K562 (cell line): ENCODE results near the gene SLC2A9. TPM values are rescaled to one million over a fixed set of nuclear protein-coding genes. Genes with fewer than 3 reads are reported as not detected.

Source experiments
- ATAC-seq: fragments of 200-7000 bp; cut with Tn5 transposase; 3 replicates; pipeline ENCODE4 v1.9.1; 2020; ENCODE audit warnings: moderate library complexity
- BruUV-seq: library from RNA; stranded (reverse); fragments of 400-500 nt; replicated peaks from 2 replicates; lab custom pipeline; 2021; lab: Mats Ljungman, UMichigan
- CTCF ChIA-PET: fragments of 300-600 bp; formaldehyde crosslinking; extraction: SDS; loops from one replicate; lab custom pipeline; 2021; ENCODE audit warnings: low intra/inter-chr PET ratio; lab: Yijun Ruan, JAX
- POLR2A ChIA-PET: fragments of 300-600, 350-650 bp; sonication (Branson Sonifier 250); formaldehyde crosslinking; extraction: SDS; loops from one replicate; lab custom pipeline; 2021; ENCODE audit warnings: antibody characterized with exemption, inconsistent platforms; lab: Yijun Ruan, JAX
- DNase-seq, 4 experiments: peaks; one replicate each; pipeline versions ENCODE4 v3.0.0 to v3.0.0-alpha.2; 2011 to 2018; ENCODE audit warnings: low spot score in 3 of 4, mixed read lengths in 3 of 4; ENCODE audit errors: extremely low read depth in 1 of 4
- FAIRE-seq: peaks from 2 replicates; lab custom pipeline; 2011; peaks lifted over from hg19 to GRCh38; lab: Jason Lieb, UNC
- H2AFZ ChIP-seq: 2 replicates; pipeline ENCODE4 v1.6.0; 2011; ENCODE audit warnings: low read depth, low read length, control low read depth, inconsistent platforms
- H3K27ac ChIP-seq: fragments of 200-600 bp; 3 replicates; pipeline ENCODE4 v1.8.0; 2011; ENCODE audit warnings: low read depth, mild to moderate bottlenecking, control low read depth, inconsistent platforms, low read length, moderate library complexity, mixed read lengths; ENCODE audit errors: extremely low read depth
- H3K27me3 ChIP-seq, 2 experiments: fragments of 300-600 bp in 1 of 2; 2 replicates in 1 of 2; 3 replicates in 1 of 2; pipeline versions ENCODE4 v1.6.0 to v1.8.0; 2011; ENCODE audit warnings: inconsistent platforms in 2 of 2, low read length in 2 of 2, mild to moderate bottlenecking in 1 of 2, mixed read lengths in 1 of 2, moderate library complexity in 1 of 2; ENCODE audit not compliant: control insufficient read depth in 2 of 2, insufficient read depth in 2 of 2
- H3K36me3 ChIP-seq: fragments of 300-600 bp; 3 replicates; pipeline ENCODE4 v1.8.0; 2011; ENCODE audit warnings: mild to moderate bottlenecking, low read length, inconsistent platforms; ENCODE audit not compliant: control insufficient read depth, insufficient read depth
- H3K4me1 ChIP-seq, 2 experiments: fragments of 200-600 bp in 1 of 2; replicated peaks in 1 of 2; 2 replicates in 1 of 2; 3 replicates in 1 of 2; pipeline versions ENCODE4 v1.5.1 to v1.8.0; 2011; ENCODE audit warnings: inconsistent platforms in 2 of 2, low read length in 2 of 2, mild to moderate bottlenecking in 1 of 2, mixed read lengths in 1 of 2, moderate library complexity in 1 of 2; ENCODE audit not compliant: control insufficient read depth in 2 of 2, insufficient read depth in 2 of 2
- H3K4me2 ChIP-seq: 2 replicates; pipeline ENCODE4 v1.6.1; 2011; ENCODE audit warnings: low read length, control low read depth, inconsistent platforms, mixed read lengths; ENCODE audit not compliant: insufficient read depth
- H3K4me3 ChIP-seq: fragments of 200-600 bp; sonication (generic), shearing (Covaris generic); 2 replicates; pipeline ENCODE4 v1.5.1; 2016; ENCODE audit warnings: control low read depth, inconsistent platforms
- H3K79me2 ChIP-seq: fragments of 200-600 bp; 3 replicates; pipeline ENCODE4 v1.8.0; 2011; ENCODE audit warnings: low read length, inconsistent platforms; ENCODE audit not compliant: control insufficient read depth, insufficient read depth
- H3K9ac ChIP-seq, 2 experiments: 2 replicates each; pipeline versions ENCODE4 v1.6.0 to v1.6.1; 2011; ENCODE audit warnings: low read depth in 2 of 2, low read length in 2 of 2, control low read depth in 1 of 2, inconsistent platforms in 1 of 2, mild to moderate bottlenecking in 1 of 2, mixed read lengths in 1 of 2; ENCODE audit not compliant: insufficient read depth in 1 of 2
- H3K9me1 ChIP-seq: one replicate; pipeline ENCODE4 v1.6.0; 2011; ENCODE audit warnings: inconsistent platforms, mild to moderate bottlenecking, low read length, moderate library complexity; ENCODE audit not compliant: control insufficient read depth, insufficient read depth
- H3K9me3 ChIP-seq: replicated peaks from 2 replicates; pipeline ENCODE4 v1.5.1; 2011; ENCODE audit warnings: low read depth, low read length, inconsistent platforms; ENCODE audit not compliant: control insufficient read depth, insufficient read depth
- H4K20me1 ChIP-seq: replicated peaks from 2 replicates; pipeline ENCODE4 v1.6.1; 2011; ENCODE audit warnings: low read length, inconsistent platforms, mixed read lengths; ENCODE audit not compliant: control insufficient read depth, insufficient read depth
- ATF7 ChIP-seq: fragments of 450-650 bp; IDR thresholded peaks from 2 replicates; pipeline ENCODE4 v1.7.1; 2014; ENCODE audit warnings: mild to moderate bottlenecking, moderate library complexity
- HNRNPUL1 ChIP-seq: fragments of 200-400 bp; formaldehyde crosslinking; IDR thresholded peaks from 2 replicates; pipeline ENCODE4 v1.6.1; 2017; ENCODE audit warnings: low read length
- L3MBTL2 ChIP-seq: fragments of 450-650 bp; IDR thresholded peaks from 2 replicates; pipeline ENCODE4 v1.6.1; 2016; ENCODE audit warnings: mild to moderate bottlenecking, moderate library complexity
- MNT ChIP-seq, 2 experiments: fragments of 450-650 bp; conservative IDR thresholded peaks; 2 replicates each; pipeline ENCODE4 v1.6.1; 2017; ENCODE audit warnings: mild to moderate bottlenecking in 2 of 2, moderate library complexity in 2 of 2
- NEUROD1 ChIP-seq: fragments of 150-350 bp; IDR thresholded peaks from 2 replicates; pipeline ENCODE4 v1.6.1; 2014; ENCODE audit warnings: borderline replicate concordance, low read length, low read depth; ENCODE audit not compliant: partially characterized antibody
- NR1H2 ChIP-seq: sonication (generic); formaldehyde crosslinking; IDR thresholded peaks from 2 replicates; pipeline ENCODE4 v1.4.0; 2020; ENCODE audit warnings: mild to moderate bottlenecking, missing genetic modification reagents
- POLR3A ChIP-seq: IDR thresholded peaks from 2 replicates; pipeline ENCODE4 v1.6.1; 2011; ENCODE audit warnings: borderline replicate concordance, mild to moderate bottlenecking, moderate library complexity; ENCODE audit not compliant: insufficient read length, insufficient read depth; ENCODE audit errors: extremely low read depth
- RERE ChIP-seq: sonication (generic); formaldehyde crosslinking; IDR thresholded peaks from 2 replicates; pipeline ENCODE4 v1.8.0; 2023; ENCODE audit warnings: missing genetic modification reagents, mild to moderate bottlenecking, borderline replicate concordance
- SAFB2 ChIP-seq: fragments of 200-400 bp; formaldehyde crosslinking; IDR thresholded peaks from 2 replicates; pipeline ENCODE4 v1.6.1; 2018; ENCODE audit warnings: borderline replicate concordance, low read length, low read depth, moderate library complexity; ENCODE audit not compliant: severe bottlenecking
- ZBTB34 ChIP-seq: fragments of 250-450 bp; sonication (Bioruptor Pico); IDR thresholded peaks from 2 replicates; pipeline ENCODE4 v1.8.0; 2021; ENCODE audit warnings: mild to moderate bottlenecking, moderate library complexity
- ZBTB5 ChIP-seq: fragments of 450-650 bp; IDR thresholded peaks from 2 replicates; pipeline ENCODE4 v1.6.1; 2017; ENCODE audit warnings: antibody characterized with exemption
- ZNF143 ChIP-seq: sonication (generic); formaldehyde crosslinking; IDR thresholded peaks from 2 replicates; pipeline ENCODE4 v1.9.0; 2022; ENCODE audit warnings: mild to moderate bottlenecking, missing genetic modification reagents
- WGBS: fragments of 100-300 bp; shearing (Covaris generic); methylation state at CpG from one replicate; pipeline ENCODE4 v1.1.6; 2016; ENCODE audit warnings: low coverage, mixed read lengths; ENCODE audit not compliant: insufficient coverage; ENCODE audit errors: missing lambda C conversion rate; 5-methylcytosine and 5-hydroxymethylcytosine counted together
- in situ Hi-C: fragments of 300-500 bp; cut with MboI; formaldehyde crosslinking; loops from 4 replicates; pipeline ENCODE4 v1.15.0; 2018; ENCODE audit warnings: inconsistent platforms, mixed read lengths
- intact Hi-C: fragments of 100-400 bp; cut with micrococcal nuclease; formaldehyde crosslinking; loops from 2 replicates; pipeline ENCODE4 v1.14.2; 2022
- polyA plus RNA-seq, 8 experiments: library from polyadenylated mRNA; depleted of rRNA in 4 of 8; stranded (reverse) in 5 of 8; unstranded in 3 of 8; fragments of >200 nt; fragmentation: Nextera tagmentation in 2 of 8; fragmentation: Illumina TruSeq in 1 of 8; extraction: Ambion mirVana in 2 of 8; extraction: Trizol in 1 of 8; gene quantifications; 2 replicates each; pipeline versions ENCODE4 v1.2.1 to v1.2.3, GENCODE V29; 2011 to 2014; ENCODE audit warnings: inconsistent platforms in 1 of 8, missing spikeins in 1 of 8
- total RNA-seq, 7 experiments: library from RNA; depleted of rRNA in 6 of 7; stranded (reverse); fragments of >200 nt in 6 of 7; fragmentation: Illumina TruSeq in 2 of 7; extraction: Trizol in 2 of 7; gene quantifications; 2 replicates each; pipeline versions ENCODE4 v1.2.1 to v1.2.3, GENCODE V29; 2011 to 2021; ENCODE audit warnings: low replicate concordance in 1 of 7

The SLC2A9 gene
- total and polyA plus RNA-seq, 9 of the 15 experiments (the other 6 are each of a cell fraction or from before 2014, with no cell fraction given): 0.15 to 1.9 (median 0.76) TPM

GRCh38 chr4:9825049-9825448, 196.2 kb downstream of the SLC2A9 start:
- no peak overlapping the region for H3K27ac ChIP-seq
- CTCF ChIA-PET: no interaction called here
- H3K9me1 ChIP-seq: no peaks in the 10 kb centered on the region
- no peaks in the 10 kb centered on the region for H3K9me3 ChIP-seq
- H3K9ac ChIP-seq: no peak overlapping the region
- H3K4me2 ChIP-seq: no peak overlapping the region
- H3K4me3 ChIP-seq: no peak overlapping the region
- 0% methylated on average over 3 of the region's 3 CpGs for WGBS
- intact Hi-C loops (no loop called here), in situ Hi-C loops (no loop called here)
- H4K20me1 ChIP-seq: no peaks in the 10 kb centered on the region
- no peaks in the 10 kb centered on the region for H3K4me1 ChIP-seq
- ATAC-seq (no peak), FAIRE-seq (peak; percentile 6), DNase-seq (no peak)
- no peaks in the 10 kb centered on the region for H3K27me3 ChIP-seq
- POLR2A ChIA-PET: interaction anchor here (0.7 kb wide), 1 partner anchor 165 kb away, joined by 4 read pairs; no protein-coding TSS in a partner anchor
- no TSS peak for BruUV-seq
- no peak overlapping the region for H2AFZ ChIP-seq
- no peaks in the 10 kb centered on the region for H3K36me3 ChIP-seq
- H3K79me2 ChIP-seq: no peaks in the 10 kb centered on the region
- TF ChIP-seq HNRNPUL1 (no peak), ZBTB5 (no peak), L3MBTL2 (no peak), RERE (CRISPR knock-in tag) (no peak), SAFB2 (no peak), MNT (conservative IDR thresholded peaks at IDR 0.05) (no peak), NEUROD1 (no peak), ZBTB34 (CRISPR knock-in tag) (no peak), NR1H2 (CRISPR knock-in tag) (no peak), POLR3A (no peak), ZNF143 (CRISPR knock-in tag) (no peak), ATF7 (no peak)
